ENCODE data around the gene CNTNAP2. TPM values are rescaled to one million over a fixed set of nuclear protein-coding genes. Genes with fewer than 3 reads are reported as not detected.

The CNTNAP2 gene
- total RNA-seq, 1 donor, result under 0.01 TPM

- DNase-seq (ENCODE audit: low read depth), result no peak
- no peak for TF ChIP-seq CTCF (IDR thresholded peaks at IDR 0.05; ENCODE audit: insufficient read depth, low read length)
- H3K4me3 ChIP-seq (ENCODE audit: low read depth, low read length), result no peak overlapping the region
Measured at GRCh38 chr7:148146346-148146745, 2029.7 kb downstream of the CNTNAP2 start.

- TF ChIP-seq CTCF (IDR thresholded peaks at IDR 0.05; ENCODE audit: insufficient read depth, low read length), result no peak
- H3K4me3 ChIP-seq (ENCODE audit: low read depth, low read length), result no peak overlapping the region
- DNase-seq (ENCODE audit: low read depth), result no peak
Measured at GRCh38 chr7:148147438-148147837, 2030.8 kb downstream of the CNTNAP2 start.

- TF ChIP-seq CTCF (IDR thresholded peaks at IDR 0.05; ENCODE audit: insufficient read depth, low read length), result no peak
- DNase-seq (ENCODE audit: low read depth), result no peak
- H3K4me3 ChIP-seq (ENCODE audit: low read depth, low read length), result no peak overlapping the region
Measured at GRCh38 chr7:148148456-148148855, 2031.9 kb downstream of the CNTNAP2 start.

- no peak for TF ChIP-seq CTCF (IDR thresholded peaks at IDR 0.05; ENCODE audit: insufficient read depth, low read length)
- DNase-seq (ENCODE audit: low read depth), result no peak
Measured at GRCh38 chr7:148149730-148150129, 2033.1 kb downstream of the CNTNAP2 start.

GRCh38 chr7:148151778-148152177 is 2035.2 kb downstream of the CNTNAP2 start:
- DNase-seq (ENCODE audit: low read depth), result no peak
- no peak overlapping the region for H3K4me3 ChIP-seq (ENCODE audit: low read depth, low read length)
- TF ChIP-seq CTCF (IDR thresholded peaks at IDR 0.05; ENCODE audit: insufficient read depth, low read length), result no peak

More at GRCh38 chr7:148149730-148150129, 2033.1 kb downstream of the CNTNAP2 start:
- no peak overlapping the region for H3K4me3 ChIP-seq (ENCODE audit: low read depth, low read length)

- no peak for TF ChIP-seq CTCF (IDR thresholded peaks at IDR 0.05; ENCODE audit: insufficient read depth, low read length)
- DNase-seq (ENCODE audit: low read depth), result no peak
- H3K4me3 ChIP-seq (ENCODE audit: low read depth, low read length), result no peak overlapping the region
Measured at GRCh38 chr7:148153616-148154284, 2037.1 kb downstream of the CNTNAP2 start.

GRCh38 chr7:148155000-148155399 is 2038.4 kb downstream of the CNTNAP2 start:
- no peak overlapping the region for H3K4me3 ChIP-seq (ENCODE audit: low read depth, low read length)
- no peak for TF ChIP-seq CTCF (IDR thresholded peaks at IDR 0.05; ENCODE audit: insufficient read depth, low read length)
- DNase-seq (ENCODE audit: low read depth), result no peak

Data from fibroblast of the aortic adventitia (primary cell).